ENCODE data around the gene PDE4B.

- no peak for TF ChIP-seq CTCF (IDR thresholded peaks at IDR 0.05; ENCODE audit: low read depth, low read length)
- no peak for TF ChIP-seq EZH2phosphoT487 (IDR thresholded peaks at IDR 0.05; ENCODE audit: low read depth)
Observed at GRCh38 chr1:66346873-66347272, 554.2 kb downstream of the PDE4B start.
